ENCODE data around the gene RTN4RL1.

DNA sequence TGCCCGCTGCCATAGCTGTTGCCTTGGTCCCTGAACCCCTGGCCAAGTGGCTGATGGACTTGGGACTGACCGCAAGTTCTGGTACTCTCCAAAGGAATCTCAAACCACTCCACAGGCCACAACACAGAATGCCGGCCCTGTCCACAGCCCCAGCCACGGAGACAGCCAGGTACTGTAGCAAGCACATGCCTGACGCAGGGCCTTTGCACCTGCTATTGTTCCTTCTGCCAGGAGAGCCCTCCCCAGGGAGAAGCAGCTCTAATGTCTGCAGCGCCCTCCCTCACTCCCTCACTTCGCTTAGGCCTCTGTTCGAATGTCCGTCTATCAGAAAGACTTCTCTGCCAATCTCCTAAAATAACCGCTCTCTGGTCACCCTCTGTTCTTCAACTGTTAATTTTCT is 15.4 kb downstream of the RTN4RL1 start:
- TF ChIP-seq, protein P1, sequence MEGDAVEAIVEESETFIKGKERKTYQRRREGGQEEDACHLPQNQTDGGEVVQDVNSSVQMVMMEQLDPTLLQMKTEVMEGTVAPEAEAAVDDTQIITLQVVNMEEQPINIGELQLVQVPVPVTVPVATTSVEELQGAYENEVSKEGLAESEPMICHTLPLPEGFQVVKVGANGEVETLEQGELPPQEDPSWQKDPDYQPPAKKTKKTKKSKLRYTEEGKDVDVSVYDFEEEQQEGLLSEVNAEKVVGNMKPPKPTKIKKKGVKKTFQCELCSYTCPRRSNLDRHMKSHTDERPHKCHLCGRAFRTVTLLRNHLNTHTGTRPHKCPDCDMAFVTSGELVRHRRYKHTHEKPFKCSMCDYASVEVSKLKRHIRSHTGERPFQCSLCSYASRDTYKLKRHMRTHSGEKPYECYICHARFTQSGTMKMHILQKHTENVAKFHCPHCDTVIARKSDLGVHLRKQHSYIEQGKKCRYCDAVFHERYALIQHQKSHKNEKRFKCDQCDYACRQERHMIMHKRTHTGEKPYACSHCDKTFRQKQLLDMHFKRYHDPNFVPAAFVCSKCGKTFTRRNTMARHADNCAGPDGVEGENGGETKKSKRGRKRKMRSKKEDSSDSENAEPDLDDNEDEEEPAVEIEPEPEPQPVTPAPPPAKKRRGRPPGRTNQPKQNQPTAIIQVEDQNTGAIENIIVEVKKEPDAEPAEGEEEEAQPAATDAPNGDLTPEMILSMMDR (conservative IDR thresholded peaks at IDR 0.05), result no peak
- TF ChIP-seq ZFX (IDR thresholded peaks at IDR 0.05), result no peak

Data from C4-2B (cell line).